HepG2 (cell line): Measurements from ENCODE around the gene KCNQ1OT1. TPM values are rescaled to one million over a fixed set of nuclear protein-coding genes. Genes with fewer than 3 reads are reported as not detected.
A peak's percentile ranks its signal among the peaks of the same experiment; 100 is the strongest.

Experiments
- ARID2 ChIP-seq: sonication (generic); formaldehyde crosslinking; IDR thresholded peaks from 2 replicates; pipeline ENCODE4 v1.8.1; 2022; ENCODE audit warnings: mild to moderate bottlenecking, missing genetic modification reagents, borderline replicate concordance
- CREB1 ChIP-seq, 2 experiments: fragments of 450-650 bp in 1 of 2; IDR thresholded peaks; 2 replicates each; pipeline ENCODE4 v1.6.1; 2016 to 2017; ENCODE audit warnings: control low read depth in 1 of 2, mild to moderate bottlenecking in 1 of 2, missing compliant biosample characterization in 1 of 2, missing genetic modification characterization in 1 of 2
- E2F5 ChIP-seq: sonication (generic); formaldehyde crosslinking; conservative IDR thresholded peaks from 2 replicates; pipeline ENCODE4 v1.4.0; 2020; ENCODE audit warnings: missing genetic modification reagents
- LCORL ChIP-seq, 2 experiments: fragments of 450-650 bp in 1 of 2; sonication (generic) in 1 of 2; formaldehyde crosslinking in 1 of 2; IDR thresholded peaks; 2 replicates each; pipeline versions ENCODE4 v1.5.0 to v1.6.1; 2017 to 2020; ENCODE audit warnings: antibody characterized with exemption in 1 of 2, missing genetic modification reagents in 1 of 2
- NFAT5 ChIP-seq: sonication (generic); formaldehyde crosslinking; IDR thresholded peaks from 2 replicates; pipeline ENCODE4 v1.4.0; 2020; ENCODE audit warnings: missing genetic modification reagents
- RBM22 ChIP-seq: fragments of 200-400 bp; formaldehyde crosslinking; optimal IDR thresholded peaks from 2 replicates; pipeline ENCODE3; 2017; ENCODE audit warnings: mild to moderate bottlenecking, low read length, moderate library complexity
- SOX6 ChIP-seq, 2 experiments: fragments of 450-650 bp in 1 of 2; sonication (generic) in 1 of 2; formaldehyde crosslinking in 1 of 2; IDR thresholded peaks; 2 replicates each; pipeline versions ENCODE4 v1.4.0 to v1.6.1; 2017 to 2020; ENCODE audit warnings: antibody characterized with exemption in 1 of 2, mild to moderate bottlenecking in 1 of 2, missing genetic modification reagents in 1 of 2
- ZBTB7A ChIP-seq: sonication (generic); formaldehyde crosslinking; IDR thresholded peaks from 2 replicates; pipeline ENCODE4 v1.8.0; 2022; ENCODE audit warnings: mild to moderate bottlenecking, missing genetic modification reagents
- ZFP91 ChIP-seq: sonication (generic); formaldehyde crosslinking; IDR thresholded peaks from 2 replicates; pipeline ENCODE4 v1.9.0; 2022; ENCODE audit warnings: missing genetic modification reagents, mild to moderate bottlenecking, borderline replicate concordance
- ZNF101 ChIP-seq: sonication (generic); formaldehyde crosslinking; IDR thresholded peaks from 2 replicates; pipeline ENCODE4 v1.4.0; 2020; ENCODE audit warnings: mild to moderate bottlenecking, low read depth, missing genetic modification reagents, borderline replicate concordance
- ZNF142 ChIP-seq: sonication (generic); formaldehyde crosslinking; IDR thresholded peaks from 2 replicates; pipeline ENCODE4 v1.4.0; 2020; ENCODE audit warnings: missing genetic modification reagents
- ZNF337 ChIP-seq: sonication (generic); formaldehyde crosslinking; IDR thresholded peaks from 2 replicates; pipeline ENCODE4 v1.5.1; 2020; ENCODE audit warnings: missing genetic modification reagents, low read depth, mild to moderate bottlenecking, borderline replicate concordance
- polyA plus RNA-seq, 8 experiments: library from polyadenylated mRNA; depleted of rRNA in 3 of 8; stranded (reverse) in 7 of 8; unstranded in 1 of 8; fragments of >200 nt; fragmentation: Illumina TruSeq in 4 of 8; extraction: Trizol in 4 of 8; gene quantifications; 2 replicates each; pipeline versions ENCODE4 v1.2.1 to v1.2.3, GENCODE V29; 2011 to 2016; ENCODE audit warnings: low read depth in 4 of 8, missing spikeins in 1 of 8, mixed read lengths in 1 of 8; ENCODE audit not compliant: insufficient read depth in 1 of 8
- total RNA-seq, 5 experiments: library from RNA; depleted of rRNA; stranded (reverse); fragments of >200 nt; fragmentation: Illumina TruSeq; extraction: Trizol; gene quantifications; 2 replicates each; pipeline ENCODE4 v1.2.3, GENCODE V29; 2016; ENCODE audit warnings: low read depth in 1 of 5

The KCNQ1OT1 gene
- total and polyA plus RNA-seq, 2 of the 13 experiments (the other 11 are each of a cell fraction or from before 2014, with no cell fraction given), result 1.3 to 18.9 TPM

- TF ChIP-seq E2F5 (no peak), ZNF337 (CRISPR knock-in tag) (no peak), ZFP91 (CRISPR knock-in tag) (peak; percentile 84; the same call in 1 of the 2 replicates), ZNF101 (CRISPR knock-in tag) (0 out of 2 replicates have a peak, but pooled peaks have one; percentile 93), SOX6 (IDR thresholded peaks at IDR 0.05) (no peak), SOX6 (CRISPR knock-in tag; IDR thresholded peaks at IDR 0.05) (peak; percentile 98), ZNF142 (no peak), CREB1 (IDR thresholded peaks at IDR 0.05) (no peak), CREB1 (CRISPR knock-in tag; IDR thresholded peaks at IDR 0.05) (no peak), NFAT5 (CRISPR knock-in tag) (peak; percentile 57; the same call in 1 of the 2 replicates), LCORL (IDR thresholded peaks at IDR 0.05) (no peak), LCORL (CRISPR knock-in tag; IDR thresholded peaks at IDR 0.05) (peak; percentile 78), ARID2 (peak; percentile 48; the same call in 1 of the 2 replicates), ZBTB7A (peak; percentile 96), RBM22 (no peak)
These were observed 29.0 kb upstream of the KCNQ1OT1 start (continued) for GRCh38 chr11:2728663-2729332.
